ENCODE results near the gene TMEM44.

TMEM44 gene

DNA sequence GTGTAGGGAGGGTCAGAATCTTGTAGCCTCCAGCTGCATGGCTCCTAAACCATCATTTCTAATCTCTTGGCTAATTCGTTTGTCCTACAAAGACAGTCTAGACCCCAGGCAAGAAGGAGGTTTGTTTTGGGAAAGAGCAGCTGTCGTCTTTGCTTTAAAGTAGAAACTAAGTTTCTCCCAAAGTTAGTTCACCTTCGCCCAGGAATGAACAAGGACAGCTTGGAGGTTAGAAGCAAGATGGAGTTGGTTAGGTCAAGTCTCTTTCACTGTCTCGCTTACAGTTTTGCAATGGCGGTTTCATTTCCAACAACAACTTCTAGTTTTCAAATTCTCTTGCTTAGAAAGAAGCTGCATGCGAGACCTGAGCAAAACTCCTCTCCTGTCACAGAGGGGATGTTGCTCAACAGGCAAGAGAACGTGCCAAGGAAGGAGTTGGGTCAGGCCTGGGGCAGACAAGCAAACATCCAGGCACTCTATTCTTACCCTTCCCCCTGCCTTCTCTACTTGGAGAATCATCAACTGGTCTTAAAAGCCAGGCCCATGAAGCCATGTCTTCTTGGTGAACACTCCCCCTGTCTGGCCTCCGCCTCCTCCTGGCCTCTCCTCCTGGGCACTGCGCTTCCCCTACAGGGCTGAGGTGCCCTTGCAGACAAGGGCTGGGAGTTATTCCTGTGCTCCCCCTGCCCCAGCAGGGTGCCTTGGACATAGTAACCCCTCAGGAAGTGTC, 57.6 kb downstream of the TMEM44 start:
- peak; percentile 21 to 28 for DNase-seq

DNA sequence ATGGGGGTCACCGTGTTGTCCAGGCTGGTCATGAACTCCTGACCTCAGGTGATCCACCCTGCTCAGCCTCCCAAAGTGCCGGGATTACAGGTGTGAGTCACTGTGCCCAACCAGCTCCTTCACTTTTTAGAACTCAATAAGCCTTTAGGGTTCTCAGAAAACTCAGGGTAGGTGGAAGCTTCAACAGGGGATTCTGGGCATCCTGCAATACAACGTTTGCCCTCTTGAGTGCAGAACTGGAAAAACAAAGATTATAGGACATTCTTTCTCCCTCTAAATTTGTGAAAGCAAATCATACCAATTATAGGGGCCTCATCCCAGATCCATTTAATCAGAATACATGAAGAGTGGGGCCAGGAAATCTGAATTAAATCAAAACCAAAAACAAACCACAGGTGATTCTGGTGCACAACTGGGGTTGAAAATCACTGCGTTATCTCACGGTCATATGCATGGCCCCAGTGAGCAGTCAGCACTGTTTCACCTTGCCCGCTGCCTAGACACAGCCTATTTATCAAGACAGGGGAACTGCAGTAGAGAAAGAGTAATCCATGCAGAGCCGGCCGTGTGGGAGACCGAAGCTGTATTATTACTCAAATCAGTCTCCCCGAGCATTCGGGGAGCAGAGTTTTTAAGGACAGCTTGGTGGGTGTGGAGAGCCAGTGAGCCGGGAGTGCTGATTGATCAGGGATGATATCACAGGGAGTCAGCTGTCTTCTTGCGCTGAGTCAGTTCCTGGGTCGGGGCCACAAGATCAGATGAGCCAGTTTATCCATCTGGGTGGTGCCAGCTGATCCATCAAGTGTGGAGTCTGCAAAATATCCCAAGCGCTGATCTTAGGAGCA, 58.4 kb downstream of the TMEM44 start:
- DNase-seq: no peak

DNA sequence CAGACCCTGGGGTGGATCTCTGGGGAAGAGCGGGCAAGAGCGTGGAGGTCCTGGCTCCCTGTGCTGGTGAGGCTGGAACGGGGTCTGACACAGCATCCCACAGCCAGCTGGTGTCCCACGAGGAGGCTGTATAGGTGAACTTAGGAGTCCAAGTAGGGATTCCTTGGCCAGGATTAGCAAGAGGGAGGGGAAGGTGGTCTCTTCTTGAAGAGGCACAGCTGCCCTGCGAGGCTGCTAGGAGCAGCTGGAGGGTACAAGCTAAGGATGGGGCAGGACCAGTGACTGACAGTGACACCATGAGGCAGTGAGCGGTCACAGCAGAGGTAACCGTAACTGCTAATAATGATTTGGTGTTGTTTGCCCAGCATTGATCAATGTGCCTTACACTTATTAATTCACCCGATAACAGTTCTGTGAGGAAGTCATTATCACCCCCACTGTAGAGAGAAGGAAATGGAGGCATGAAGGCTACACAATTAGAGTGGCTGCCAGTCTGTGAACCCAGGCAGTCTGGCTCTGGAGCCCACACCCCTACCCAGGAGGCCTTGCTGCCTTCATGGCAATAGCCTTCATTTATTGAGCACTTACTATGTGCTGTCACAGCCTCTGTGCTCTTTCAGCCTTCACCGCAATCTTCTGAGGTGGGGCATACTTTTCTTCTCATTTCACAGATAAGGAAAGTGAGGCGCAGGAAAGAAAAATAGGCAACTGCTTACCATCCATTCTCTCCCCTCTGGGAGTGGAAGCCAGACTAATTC, 59.4 kb downstream of the TMEM44 start:
- peak in 1 of 2 experiments; percentile 14 for DNase-seq

- no peak for DNase-seq
Measured at GRCh38 chr3:194572944-194573491, 60.2 kb downstream of the TMEM44 start.

DNA sequence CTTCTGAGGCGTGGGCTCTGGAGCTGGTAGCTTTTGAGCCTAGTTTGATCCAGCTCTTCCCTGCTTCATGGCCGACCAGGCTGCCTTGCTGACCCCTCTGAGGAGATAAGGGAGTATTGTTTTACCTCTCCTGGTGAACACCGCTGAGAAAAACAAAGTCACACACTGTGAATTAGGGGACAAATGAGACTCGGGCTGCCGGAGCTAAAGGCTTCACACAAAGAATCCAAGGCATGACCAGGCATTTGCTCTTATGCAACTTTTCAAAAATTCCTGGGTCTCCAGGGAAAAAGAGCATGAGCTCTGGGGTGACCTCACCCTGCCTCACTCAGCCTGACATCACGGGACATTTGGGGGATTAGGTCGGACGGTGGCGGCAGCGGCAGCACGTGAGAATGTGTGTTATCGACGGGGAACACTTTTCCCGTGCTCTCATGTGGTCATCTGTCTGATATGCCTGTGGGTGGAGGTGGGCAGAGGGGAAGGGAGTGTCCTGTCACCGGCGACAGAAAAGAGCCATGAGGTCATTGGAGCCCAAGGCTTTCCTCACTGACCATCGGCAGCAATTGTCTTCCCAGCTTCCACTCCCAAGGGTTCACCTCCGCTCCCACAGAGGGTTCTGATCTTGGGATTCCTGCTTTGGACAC, 61.0 kb downstream of the TMEM44 start:
- no peak for DNase-seq

- DNase-seq: no peak
Measured at GRCh38 chr3:194571491-194572142, 61.6 kb downstream of the TMEM44 start.

GRCh38 chr3:194570898-194571297, 62.3 kb downstream of the TMEM44 start:
- no peak for DNase-seq

GRCh38 chr3:194570235-194570634, 63.0 kb downstream of the TMEM44 start:
- no peak for DNase-seq

- no peak for DNase-seq
Measured at GRCh38 chr3:194569252-194569651, 64.0 kb downstream of the TMEM44 start.

GRCh38 chr3:194565597-194566190, 67.5 kb downstream of the TMEM44 start:
- no peak for DNase-seq

- DNase-seq: no peak
Measured at GRCh38 chr3:194562986-194563385, 70.2 kb downstream of the TMEM44 start.

GRCh38 chr3:194561306-194561974, 71.8 kb downstream of the TMEM44 start:
- DNase-seq: no peak

DNA sequence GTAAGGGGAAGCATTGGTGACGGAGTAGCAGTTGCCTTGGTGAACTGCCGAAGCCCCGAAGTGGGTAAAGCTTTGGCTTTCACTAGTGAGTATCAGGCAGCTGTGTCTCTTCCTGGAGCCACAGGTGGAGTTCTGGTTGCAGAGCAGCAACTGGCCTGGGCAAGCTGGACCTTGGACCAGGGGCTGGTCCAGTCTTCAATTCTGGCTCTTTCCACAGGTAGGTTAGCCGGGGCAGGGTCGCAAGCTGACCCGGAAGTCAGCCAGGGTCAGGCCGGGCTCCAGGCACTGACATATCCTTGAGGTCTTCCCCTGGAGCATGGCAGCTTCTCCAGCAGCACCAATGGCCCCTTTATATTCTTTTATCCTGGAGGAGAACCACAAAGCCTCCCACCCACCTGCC, 73.2 kb downstream of the TMEM44 start:
- no peak for DNase-seq

DNA sequence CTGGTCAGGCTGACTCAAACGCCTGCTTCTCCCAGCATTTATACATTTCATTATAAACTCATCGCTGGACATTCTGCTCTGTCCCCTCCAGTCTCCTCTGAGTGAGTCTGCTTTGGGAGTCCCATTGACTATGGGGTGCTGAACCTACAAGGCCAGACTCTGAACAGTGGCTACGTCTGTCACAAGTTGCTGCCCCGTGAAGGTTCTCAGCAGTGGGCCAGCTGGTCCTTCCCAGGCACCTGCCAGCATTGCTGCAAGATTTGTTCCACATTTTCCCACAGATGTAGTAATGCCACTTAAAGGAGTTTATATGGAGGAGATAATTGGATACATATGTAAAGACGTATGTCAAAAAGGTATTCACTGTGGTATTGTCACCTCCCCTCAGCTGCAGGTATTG, 73.7 kb downstream of the TMEM44 start:
- DNase-seq: no peak

DNA sequence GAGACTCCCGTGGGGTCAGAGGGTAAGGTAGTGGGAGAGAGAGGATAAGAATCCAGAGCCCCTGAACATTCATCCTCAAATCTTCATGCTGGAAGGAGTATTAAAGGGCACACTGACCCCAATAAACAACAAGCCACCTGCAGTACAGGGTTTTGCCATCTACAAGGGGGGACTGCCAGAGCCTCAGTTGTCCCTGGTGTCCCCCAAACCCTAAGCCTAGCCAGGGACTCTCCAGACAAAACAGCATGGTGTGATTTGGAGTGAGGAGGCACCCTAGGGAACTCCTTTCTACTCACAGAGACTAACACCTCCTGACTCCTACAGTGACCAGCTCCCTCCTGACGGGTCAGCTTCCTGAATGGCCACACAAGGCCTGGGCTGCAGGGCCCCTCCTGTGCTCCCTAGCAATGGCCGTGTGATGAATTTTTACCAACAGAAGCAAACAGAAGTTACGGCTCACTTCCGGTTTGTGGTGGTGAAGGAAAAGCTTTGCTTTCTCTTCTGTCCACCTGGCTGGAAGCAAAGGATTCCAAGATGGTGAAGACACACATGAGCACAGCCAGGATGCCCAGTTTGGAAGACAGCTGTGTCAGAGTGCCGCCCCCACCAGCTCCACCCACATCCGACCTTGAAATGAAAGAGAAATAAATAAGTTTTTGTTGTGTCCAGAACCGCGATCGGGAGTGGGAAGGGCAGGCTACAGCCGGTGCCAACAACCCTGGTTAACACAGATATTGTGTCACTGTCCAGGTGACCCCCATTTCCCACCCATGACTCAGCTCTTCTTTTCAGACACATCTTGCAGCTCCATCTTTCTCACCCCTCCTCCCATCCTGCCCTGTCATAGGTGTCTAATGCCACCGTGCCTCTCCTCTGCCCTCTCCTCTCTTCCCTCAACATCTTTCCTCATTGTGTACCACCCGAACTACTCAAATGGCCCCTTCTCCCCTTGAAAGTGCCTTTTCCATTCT, 76.8 kb downstream of the TMEM44 start:
- no peak for DNase-seq

- DNase-seq: no peak
Measured at GRCh38 chr3:194555175-194556062, 77.8 kb downstream of the TMEM44 start.

DNA sequence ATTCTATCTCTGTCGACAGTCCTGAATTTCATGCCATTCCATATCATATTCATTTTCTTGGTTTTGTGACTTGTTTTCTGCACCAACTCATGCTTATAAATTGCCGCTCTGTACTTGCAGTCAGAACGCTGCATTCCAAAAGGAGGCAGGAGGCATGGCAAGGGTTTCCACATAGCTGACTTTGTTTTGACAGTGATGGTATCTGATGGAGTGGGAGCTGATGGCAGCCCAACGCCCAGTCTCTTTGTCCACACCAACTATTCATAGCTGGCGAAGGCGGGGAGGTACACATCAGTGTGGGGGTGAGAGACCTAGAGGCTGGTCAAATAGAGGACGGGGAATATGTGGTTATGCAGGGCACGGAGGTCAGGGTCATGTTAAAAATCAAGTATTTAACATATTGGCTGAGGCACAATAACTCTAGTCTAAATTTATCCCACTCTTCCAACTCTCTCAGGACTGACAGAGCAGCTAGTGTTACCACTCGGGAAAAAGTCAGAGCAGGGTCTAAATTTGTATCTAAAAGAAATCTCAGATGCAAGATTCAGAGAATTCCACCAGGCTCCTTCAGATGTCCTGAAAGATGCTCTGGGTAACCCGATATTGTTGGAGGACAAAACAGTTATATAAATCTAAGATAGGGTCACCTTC, 78.6 kb downstream of the TMEM44 start:
- no peak for DNase-seq

- no peak for DNase-seq
Measured at GRCh38 chr3:194552327-194552949, 80.8 kb downstream of the TMEM44 start.
